Right atrium auricular region (tissue), 2 donors: ENCODE data around the gene GRIA4. TPM values are rescaled to one million over a fixed set of nuclear protein-coding genes. Genes with fewer than 3 reads are reported as not detected.

Experiments used
- DNase-seq: peaks from one replicate; pipeline ENCODE4 v3.0.0-alpha.2; 2019; ENCODE audit warnings: low spot score
- H3K27ac ChIP-seq, 2 donors: fragments of 200-600 bp; sonication (generic); 1 replicate in 1 of 2; 2 replicates in 1 of 2; pipeline ENCODE4 v1.5.1; 2016 to 2019
- H3K27me3 ChIP-seq, 2 donors: fragments of 200-600 bp; sonication (generic); one replicate each; pipeline versions ENCODE4 v1.5.1 to v1.6.0; 2017 to 2019
- H3K36me3 ChIP-seq: fragments of 200-600 bp; sonication (generic); one replicate; pipeline ENCODE4 v1.5.1; 2016
- H3K4me1 ChIP-seq, 2 donors: fragments of 200-600 bp; sonication (generic); one replicate each; pipeline versions ENCODE4 v1.5.1 to v1.6.0; 2017 to 2019
- H3K4me3 ChIP-seq, 2 donors: fragments of 200-600 bp; sonication (generic); 1 replicate in 1 of 2; 2 replicates in 1 of 2; pipeline ENCODE4 v1.5.1; 2017 to 2019; ENCODE audit warnings: mild to moderate bottlenecking in 1 of 2, moderate library complexity in 1 of 2
- H3K9me3 ChIP-seq, 2 donors: fragments of 200-600 bp; sonication (generic); one replicate each; pipeline ENCODE4 v1.5.1; 2019
- CTCF ChIP-seq, 2 donors: fragments of 200-600 bp; sonication (generic); IDR thresholded peaks; one replicate each; pipeline ENCODE4 v1.5.1; 2019; ENCODE audit warnings: antibody characterized with exemption in 2 of 2
- total RNA-seq, 2 donors: library from RNA; depleted of rRNA; stranded (reverse); fragments of >200 nt; gene quantifications; one replicate each; pipeline ENCODE4 v1.1.0, GENCODE V29; 2016

Gene GRIA4
- total RNA-seq, 2 donors from 2014 or later = not detected

- Histone ChIP-seq H3K4me1 (no peaks in the 10 kb centered on the region), H3K9me3 (peaks cover 0 to 3% of the 10 kb centered on the region in 2 donors), H3K27ac (no peak overlapping the region), H3K4me3 (no peak overlapping the region), H3K27me3 (no peaks in the 10 kb centered on the region), H3K36me3 (no peaks in the 10 kb centered on the region)
- TF ChIP-seq CTCF (IDR thresholded peaks at IDR 0.05) = no peak
- DNase-seq = no peak
Measured at GRCh38 chr11:105582497-105582896, 27.4 kb upstream of the GRIA4 start.

GRCh38 chr11:105588001-105588400, 21.9 kb upstream of the GRIA4 start:
- no peak for TF ChIP-seq CTCF (IDR thresholded peaks at IDR 0.05)
- Histone ChIP-seq H3K9me3 (no peaks in the 10 kb centered on the region), H3K27ac (no peak overlapping the region), H3K27me3 (no peaks in the 10 kb centered on the region), H3K4me3 (no peak overlapping the region), H3K4me1 (no peaks in the 10 kb centered on the region), H3K36me3 (no peaks in the 10 kb centered on the region)
- no peak for DNase-seq

- no peak for TF ChIP-seq CTCF (IDR thresholded peaks at IDR 0.05)
- H3K4me3 ChIP-seq = no peak overlapping the region
- DNase-seq = no peak
Measured at GRCh38 chr11:105589346-105589745, 20.5 kb upstream of the GRIA4 start.

GRCh38 chr11:105592035-105592434, 17.8 kb upstream of the GRIA4 start:
- H3K4me1 ChIP-seq = no peaks in the 10 kb centered on the region
- no peaks in the 10 kb centered on the region for H3K36me3 ChIP-seq
- H3K27ac ChIP-seq = no peak overlapping the region
- DNase-seq = no peak
- no peak overlapping the region for H3K4me3 ChIP-seq
- H3K9me3 ChIP-seq = no peaks in the 10 kb centered on the region
- TF ChIP-seq CTCF (IDR thresholded peaks at IDR 0.05) = no peak
- no peaks in the 10 kb centered on the region for H3K27me3 ChIP-seq

More at GRCh38 chr11:105589346-105589745, 20.5 kb upstream of the GRIA4 start:
- no peaks in the 10 kb centered on the region for H3K36me3 ChIP-seq
- no peaks in the 10 kb centered on the region for H3K9me3 ChIP-seq
- H3K27ac ChIP-seq = no peak overlapping the region
- H3K4me1 ChIP-seq = no peaks in the 10 kb centered on the region
- no peaks in the 10 kb centered on the region for H3K27me3 ChIP-seq

GRCh38 chr11:105598371-105598770, 11.5 kb upstream of the GRIA4 start:
- H3K36me3 ChIP-seq = no peaks in the 10 kb centered on the region
- H3K4me3 ChIP-seq = no peak overlapping the region
- H3K4me1 ChIP-seq = no peaks in the 10 kb centered on the region
- H3K27me3 ChIP-seq = no peaks in the 10 kb centered on the region
- no peak for DNase-seq
- TF ChIP-seq CTCF (IDR thresholded peaks at IDR 0.05) = no peak
- H3K9me3 ChIP-seq = no peaks in the 10 kb centered on the region
- H3K27ac ChIP-seq = no peak overlapping the region

- no peak overlapping the region for H3K4me3 ChIP-seq
- H3K9me3 ChIP-seq = peaks cover 0 to 6% of the 10 kb centered on the region in 2 donors
- TF ChIP-seq CTCF (IDR thresholded peaks at IDR 0.05) = no peak
- no peak for DNase-seq
- H3K27me3 ChIP-seq = no peaks in the 10 kb centered on the region
- no peaks in the 10 kb centered on the region for H3K4me1 ChIP-seq
- H3K27ac ChIP-seq = no peak overlapping the region
- H3K36me3 ChIP-seq = no peaks in the 10 kb centered on the region
Measured at GRCh38 chr11:105603156-105603555, 6.7 kb upstream of the GRIA4 start.
